SK-N-SH (cell line): Measurements from ENCODE around the gene SIGLEC15. TPM values are rescaled to one million over a fixed set of nuclear protein-coding genes. Genes with fewer than 3 reads are reported as not detected.

ENCODE experiments used
- CTCF ChIA-PET: fragments of 300-600, 350-600 bp; formaldehyde crosslinking; extraction: SDS; loops from one replicate; lab custom pipeline; 2021; lab: Yijun Ruan, JAX
- POLR2A ChIA-PET: fragments of 350-600 bp; sonication (Branson Sonifier 250); formaldehyde crosslinking; extraction: SDS; loops from one replicate; lab custom pipeline; 2020; ENCODE audit warnings: antibody characterized with exemption, inconsistent platforms; lab: Yijun Ruan, JAX
- DNase-seq: peaks from one replicate; pipeline ENCODE4 v3.0.0; 2012
- H2AFZ ChIP-seq: fragments of 200-600 bp; sonication (generic); 2 replicates; pipeline ENCODE4 v1.8.1; 2016; ENCODE audit warnings: antibody characterized with exemption, mild to moderate bottlenecking, low read depth
- H3F3A ChIP-seq: fragments of 200-600 bp; sonication (generic); replicated peaks from 2 replicates; pipeline ENCODE3; 2016; ENCODE audit warnings: antibody characterized with exemption, mild to moderate bottlenecking; ENCODE audit not compliant: insufficient read depth
- H3K27ac ChIP-seq, 2 experiments: fragments of 200-500 bp in 1 of 2; fragments of 200-600 bp in 1 of 2; sonication (Bioruptor generic) in 1 of 2; sonication (generic), shearing (Covaris generic) in 1 of 2; 2 replicates each; pipeline versions ENCODE4 v1.5.1 to v1.6.1; 2014 to 2016; ENCODE audit warnings: low read depth in 2 of 2, inconsistent platforms in 1 of 2, low read length in 1 of 2, mild to moderate bottlenecking in 1 of 2, mixed read lengths in 1 of 2
- H3K27me3 ChIP-seq: fragments of 200-600 bp; sonication (generic), shearing (Covaris generic); 2 replicates; pipeline ENCODE4 v1.6.1; 2016; ENCODE audit warnings: mixed run types; ENCODE audit not compliant: insufficient read depth
- H3K36me3 ChIP-seq, 2 experiments: fragments of 200-500 bp in 1 of 2; fragments of 200-600 bp in 1 of 2; sonication (Bioruptor generic) in 1 of 2; sonication (generic) in 1 of 2; replicated peaks in 1 of 2; 2 replicates each; pipeline versions ENCODE3 to v1.5.1; 2014 to 2016; ENCODE audit warnings: low read length in 1 of 2, mild to moderate bottlenecking in 1 of 2; ENCODE audit not compliant: insufficient read depth in 2 of 2, control insufficient read depth in 1 of 2
- H3K4me1 ChIP-seq, 2 experiments: fragments of 200-500 bp in 1 of 2; fragments of 200-600 bp in 1 of 2; sonication (Bioruptor generic) in 1 of 2; sonication (generic), shearing (Covaris generic) in 1 of 2; 2 replicates each; pipeline versions ENCODE4 v1.5.1 to v1.6.1; 2014 to 2016; ENCODE audit warnings: low read depth in 1 of 2, low read length in 1 of 2, mixed run types in 1 of 2; ENCODE audit not compliant: insufficient read depth in 2 of 2, control insufficient read depth in 1 of 2
- H3K4me2 ChIP-seq: fragments of 200-600 bp; sonication (generic), shearing (Covaris generic); 2 replicates; pipeline ENCODE4 v1.6.1; 2017; ENCODE audit warnings: mixed run types
- H3K4me3 ChIP-seq, 2 experiments: fragments of 200-500 bp in 1 of 2; fragments of 200-600 bp in 1 of 2; sonication (Bioruptor generic) in 1 of 2; sonication (generic), shearing (Covaris generic) in 1 of 2; 2 replicates each; pipeline versions ENCODE4 v1.5.1 to v1.8.1; 2014 to 2016; ENCODE audit warnings: low read depth in 2 of 2, inconsistent platforms in 1 of 2, low read length in 1 of 2, mild to moderate bottlenecking in 1 of 2, mixed read lengths in 1 of 2, moderate library complexity in 1 of 2
- H3K79me2 ChIP-seq: fragments of 200-600 bp; sonication (generic); 2 replicates; pipeline ENCODE4 v1.8.1; 2017; ENCODE audit warnings: mild to moderate bottlenecking; ENCODE audit not compliant: insufficient read depth
- H3K9ac ChIP-seq: fragments of 200-600 bp; sonication (generic); 2 replicates; pipeline ENCODE4 v1.6.1; 2017; ENCODE audit warnings: mixed run types
- H3K9me2 ChIP-seq: fragments of 200-600 bp; sonication (generic); 2 replicates; pipeline ENCODE4 v1.6.1; 2017; ENCODE audit warnings: mixed run types
- H3K9me3 ChIP-seq: fragments of 200-600 bp; sonication (generic); 2 replicates; pipeline ENCODE4 v1.6.1; 2017; ENCODE audit warnings: mixed run types, mild to moderate bottlenecking, moderate library complexity
- H4K20me1 ChIP-seq: fragments of 200-600 bp; sonication (generic); 2 replicates; pipeline ENCODE4 v1.6.1; 2017; ENCODE audit warnings: mild to moderate bottlenecking, mixed run types; ENCODE audit not compliant: insufficient read depth
- CHD2 ChIP-seq: fragments of 150-350 bp; IDR thresholded peaks from 2 replicates; pipeline ENCODE4 v1.6.1; 2018; ENCODE audit warnings: low read length; ENCODE audit not compliant: partially characterized antibody
- ELF1 ChIP-seq: IDR thresholded peaks from 2 replicates; pipeline ENCODE4 v1.4.0; 2012
- EZH2phosphoT487 ChIP-seq: fragments of 200-600 bp; sonication (generic); IDR thresholded peaks from 2 replicates; pipeline ENCODE4 v1.6.1; 2017; ENCODE audit warnings: low read depth, mixed run types, mild to moderate bottlenecking, antibody characterized with exemption, moderate library complexity, borderline replicate concordance
- FOXJ3 ChIP-seq: sonication (generic); formaldehyde crosslinking; IDR thresholded peaks from 2 replicates; pipeline ENCODE4 v1.5.1; 2020; ENCODE audit warnings: mild to moderate bottlenecking, missing genetic modification reagents
- GABPA ChIP-seq: IDR thresholded peaks from 2 replicates; pipeline ENCODE4 v1.4.0; 2012; ENCODE audit warnings: low read depth, mild to moderate bottlenecking
- GATA2 ChIP-seq: sonication (generic); formaldehyde crosslinking; IDR thresholded peaks from 2 replicates; pipeline ENCODE4 v1.5.0; 2020; ENCODE audit warnings: mild to moderate bottlenecking, missing genetic modification reagents
- JUND ChIP-seq: IDR thresholded peaks from 2 replicates; pipeline ENCODE4 v1.4.0; 2012
- MEF2A ChIP-seq: IDR thresholded peaks from 2 replicates; pipeline ENCODE4 v1.4.0; 2012; ENCODE audit warnings: low read depth, borderline replicate concordance
- POLR2AphosphoS5 ChIP-seq: IDR thresholded peaks from 2 replicates; pipeline ENCODE4 v1.6.1; 2012; ENCODE audit warnings: low read depth, low read length
- RAD21 ChIP-seq: IDR thresholded peaks from 2 replicates; pipeline ENCODE4 v1.6.1; 2012; ENCODE audit warnings: mild to moderate bottlenecking, low read length
- RCOR1 ChIP-seq: fragments of 150-350 bp; IDR thresholded peaks from 2 replicates; pipeline ENCODE4 v1.6.1; 2017; ENCODE audit warnings: antibody characterized with exemption, low read length
- RFX5 ChIP-seq: IDR thresholded peaks from 2 replicates; pipeline ENCODE4 v1.6.1; 2012; ENCODE audit warnings: mild to moderate bottlenecking, improper control_type of control experiment, low read length
- RXRA ChIP-seq: IDR thresholded peaks from 2 replicates; pipeline ENCODE4 v1.4.0; 2012; ENCODE audit warnings: low read depth, mild to moderate bottlenecking, borderline replicate concordance
- SMC3 ChIP-seq: IDR thresholded peaks from 2 replicates; pipeline ENCODE4 v1.6.1; 2012; ENCODE audit warnings: low read depth, low read length, improper control_type of control experiment
- YY1 ChIP-seq: IDR thresholded peaks from 2 replicates; pipeline ENCODE4 v1.4.0; 2012; ENCODE audit warnings: low read depth, mild to moderate bottlenecking
- polyA plus RNA-seq, 3 experiments: library from polyadenylated mRNA; depleted of rRNA; stranded (reverse); fragments of >200 nt; gene quantifications; 2 replicates each; pipeline ENCODE4 v1.2.3, GENCODE V29; 2012
- TF ChIP-seq, protein P1 (sequence below): fragments of 200-600 bp; sonication (generic); IDR thresholded peaks from 2 replicates; pipeline ENCODE4 v1.6.1; 2017; ENCODE audit warnings: antibody characterized with exemption, mild to moderate bottlenecking, moderate library complexity
- TF ChIP-seq, protein P2 (sequence below): IDR thresholded peaks from 2 replicates; pipeline ENCODE4 v1.6.1; 2012; ENCODE audit warnings: mild to moderate bottlenecking, low read depth, low read length, moderate library complexity

The SIGLEC15 gene
- polyA plus RNA-seq, 1 of the 3 experiments (the other 2 are of a cell fraction), result 0.10 TPM

- TF ChIP-seq, protein P1, sequence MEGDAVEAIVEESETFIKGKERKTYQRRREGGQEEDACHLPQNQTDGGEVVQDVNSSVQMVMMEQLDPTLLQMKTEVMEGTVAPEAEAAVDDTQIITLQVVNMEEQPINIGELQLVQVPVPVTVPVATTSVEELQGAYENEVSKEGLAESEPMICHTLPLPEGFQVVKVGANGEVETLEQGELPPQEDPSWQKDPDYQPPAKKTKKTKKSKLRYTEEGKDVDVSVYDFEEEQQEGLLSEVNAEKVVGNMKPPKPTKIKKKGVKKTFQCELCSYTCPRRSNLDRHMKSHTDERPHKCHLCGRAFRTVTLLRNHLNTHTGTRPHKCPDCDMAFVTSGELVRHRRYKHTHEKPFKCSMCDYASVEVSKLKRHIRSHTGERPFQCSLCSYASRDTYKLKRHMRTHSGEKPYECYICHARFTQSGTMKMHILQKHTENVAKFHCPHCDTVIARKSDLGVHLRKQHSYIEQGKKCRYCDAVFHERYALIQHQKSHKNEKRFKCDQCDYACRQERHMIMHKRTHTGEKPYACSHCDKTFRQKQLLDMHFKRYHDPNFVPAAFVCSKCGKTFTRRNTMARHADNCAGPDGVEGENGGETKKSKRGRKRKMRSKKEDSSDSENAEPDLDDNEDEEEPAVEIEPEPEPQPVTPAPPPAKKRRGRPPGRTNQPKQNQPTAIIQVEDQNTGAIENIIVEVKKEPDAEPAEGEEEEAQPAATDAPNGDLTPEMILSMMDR, result no peak
- TF ChIP-seq YY1 (peak; percentile 60; the same call in 1 of the 2 replicates), JUND (peak; percentile 91), GABPA (peak; percentile 40; the same call in 1 of the 2 replicates), RXRA (peak; percentile 68), ELF1 (peak; percentile 9; the same call in 1 of the 2 replicates)
- TF ChIP-seq, protein P2, sequence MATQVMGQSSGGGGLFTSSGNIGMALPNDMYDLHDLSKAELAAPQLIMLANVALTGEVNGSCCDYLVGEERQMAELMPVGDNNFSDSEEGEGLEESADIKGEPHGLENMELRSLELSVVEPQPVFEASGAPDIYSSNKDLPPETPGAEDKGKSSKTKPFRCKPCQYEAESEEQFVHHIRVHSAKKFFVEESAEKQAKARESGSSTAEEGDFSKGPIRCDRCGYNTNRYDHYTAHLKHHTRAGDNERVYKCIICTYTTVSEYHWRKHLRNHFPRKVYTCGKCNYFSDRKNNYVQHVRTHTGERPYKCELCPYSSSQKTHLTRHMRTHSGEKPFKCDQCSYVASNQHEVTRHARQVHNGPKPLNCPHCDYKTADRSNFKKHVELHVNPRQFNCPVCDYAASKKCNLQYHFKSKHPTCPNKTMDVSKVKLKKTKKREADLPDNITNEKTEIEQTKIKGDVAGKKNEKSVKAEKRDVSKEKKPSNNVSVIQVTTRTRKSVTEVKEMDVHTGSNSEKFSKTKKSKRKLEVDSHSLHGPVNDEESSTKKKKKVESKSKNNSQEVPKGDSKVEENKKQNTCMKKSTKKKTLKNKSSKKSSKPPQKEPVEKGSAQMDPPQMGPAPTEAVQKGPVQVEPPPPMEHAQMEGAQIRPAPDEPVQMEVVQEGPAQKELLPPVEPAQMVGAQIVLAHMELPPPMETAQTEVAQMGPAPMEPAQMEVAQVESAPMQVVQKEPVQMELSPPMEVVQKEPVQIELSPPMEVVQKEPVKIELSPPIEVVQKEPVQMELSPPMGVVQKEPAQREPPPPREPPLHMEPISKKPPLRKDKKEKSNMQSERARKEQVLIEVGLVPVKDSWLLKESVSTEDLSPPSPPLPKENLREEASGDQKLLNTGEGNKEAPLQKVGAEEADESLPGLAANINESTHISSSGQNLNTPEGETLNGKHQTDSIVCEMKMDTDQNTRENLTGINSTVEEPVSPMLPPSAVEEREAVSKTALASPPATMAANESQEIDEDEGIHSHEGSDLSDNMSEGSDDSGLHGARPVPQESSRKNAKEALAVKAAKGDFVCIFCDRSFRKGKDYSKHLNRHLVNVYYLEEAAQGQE, result 0 out of 2 replicates have a peak, but pooled peaks have one; percentile 35
Measured at GRCh38 chr18:45802814-45803492, 22.5 kb upstream of the SIGLEC15 start (continued).

DNA sequence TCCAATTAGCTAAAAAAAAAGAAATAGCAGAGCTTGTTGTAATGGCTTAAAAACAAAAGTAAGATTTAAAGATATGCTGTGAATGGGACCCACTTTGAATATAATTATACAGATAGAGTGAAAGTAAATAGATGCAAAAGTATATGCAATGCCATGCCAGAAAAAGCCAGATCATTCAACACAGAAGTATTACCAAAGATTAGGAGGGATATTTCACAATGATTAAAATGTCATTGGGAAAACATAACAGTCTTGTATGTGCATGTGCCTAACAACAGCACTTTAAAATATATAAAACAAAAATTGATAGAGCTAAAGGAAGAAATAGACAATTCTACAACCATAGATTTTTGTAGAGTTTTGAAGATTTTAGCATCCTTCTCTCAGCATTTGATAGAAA is 19.9 kb upstream of the SIGLEC15 start:
- Histone ChIP-seq H3K4me1 (peaks cover 0 to 26% of the 10 kb centered on the region in 2 experiments; a peak in 2 of 4 replicates), H3K9ac (no peak overlapping the region), H3K9me2 (no peaks in the 10 kb centered on the region), H3K27ac (0 out of 4 replicates have a peak overlapping the region, but pooled peaks of 1 of the 2 experiments have one; percentile 62), H3K4me2 (no peak overlapping the region), H4K20me1 (no peaks in the 10 kb centered on the region), H3K4me3 (no peak overlapping the region), H3K27me3 (no peaks in the 10 kb centered on the region), H2AFZ (no peak overlapping the region), H3K79me2 (no peaks in the 10 kb centered on the region), H3K36me3 (peaks cover 0 to 17% of the 10 kb centered on the region in 2 experiments), H3K9me3 (peaks cover 16% of the 10 kb centered on the region; the same call in 1 of the 2 replicates), H3F3A (peaks cover 32% of the 10 kb centered on the region)
- ChIA-PET POLR2A (no interaction called here), CTCF (interaction anchor here (0.6 kb wide), 1 partner anchor 83 kb away, joined by 3 read pairs; no protein-coding TSS in a partner anchor)
- DNase-seq, result no peak
- TF ChIP-seq EZH2phosphoT487, result no peak
- TF ChIP-seq ELF1, result no peak
- no peak for TF ChIP-seq GATA2 (CRISPR knock-in tag)
- no peak for TF ChIP-seq CHD2
- no peak for TF ChIP-seq RFX5
- TF ChIP-seq RXRA, result no peak
- TF ChIP-seq YY1, result no peak
- TF ChIP-seq RAD21, result no peak
- TF ChIP-seq, protein P1, result no peak
- TF ChIP-seq SMC3, result no peak
- TF ChIP-seq POLR2AphosphoS5, result no peak
- no peak for TF ChIP-seq FOXJ3 (CRISPR knock-in tag)
- TF ChIP-seq RCOR1, result no peak
- TF ChIP-seq MEF2A, result no peak
